Activated CD8-positive, alpha-beta T cell treated with anti-CD3 and anti-CD28 coated beads, Interleukin-2, amount 10 ng/mL, durations not matched to agents 7 days and 5 days (primary cell): ENCODE measurements around the gene SLC39A9. TPM values are rescaled to one million over a fixed set of nuclear protein-coding genes. Genes with fewer than 3 reads are reported as not detected.

ENCODE experiments used
- ATAC-seq: fragments of 150-1000 bp; cut with Tn5 transposase; one replicate; pipeline ENCODE4 v1.10.0; 2021; ENCODE audit warnings: moderate library complexity
- CTCF ChIA-PET: fragments of 350-600 bp; sonication (Branson Sonifier 250); formaldehyde crosslinking; loops from one replicate; lab custom pipeline; 2021; ENCODE audit warnings: antibody characterized with exemption; lab: Charles Lee
- POLR2A ChIA-PET: fragments of 350-600 bp; sonication (Branson Sonifier 250); formaldehyde crosslinking; loops from one replicate; lab custom pipeline; 2021; ENCODE audit warnings: antibody characterized with exemption; lab: Charles Lee
- DNase-seq: peaks from one replicate; pipeline ENCODE4 v3.0.0-alpha.2; 2020
- H3K27ac Mint-ChIP-seq: one replicate; pipeline ENCODE4 v1.8.0; 2021; ENCODE audit warnings: mild to moderate bottlenecking, mixed read lengths
- H3K27me3 Mint-ChIP-seq: one replicate; pipeline ENCODE4 v1.8.0; 2021; ENCODE audit warnings: low read depth, mixed read lengths
- H3K36me3 Mint-ChIP-seq: one replicate; pipeline ENCODE4 v1.8.0; 2021; ENCODE audit warnings: low read depth, mixed read lengths
- H3K4me1 Mint-ChIP-seq: one replicate; pipeline ENCODE4 v1.8.0; 2021; ENCODE audit warnings: low read depth, mixed read lengths
- H3K4me3 Mint-ChIP-seq: one replicate; pipeline ENCODE4 v1.8.0; 2021; ENCODE audit warnings: mild to moderate bottlenecking, mixed read lengths
- H3K9me3 Mint-ChIP-seq: one replicate; pipeline ENCODE4 v1.8.0; 2022; ENCODE audit warnings: mixed read lengths; ENCODE audit not compliant: insufficient read depth
- total RNA-seq, 2 experiments: library from RNA; stranded (reverse); gene quantifications; one replicate each; pipeline ENCODE4 v1.2.3, GENCODE V29; 2021

SLC39A9 gene
- total RNA-seq, 2 experiments from 2014 or later, result 44.5 to 46.2 TPM

GRCh38 chr14:69427596-69427995 is 29.1 kb downstream of the SLC39A9 start:
- ATAC-seq (no peak), DNase-seq (no peak)
- Mint-ChIP-seq H3K4me1 (peaks cover 3% of the 10 kb centered on the region), H3K9me3 (no peaks in the 10 kb centered on the region), H3K4me3 (no peak overlapping the region), H3K36me3 (peaks cover 26% of the 10 kb centered on the region), H3K27ac (no peak overlapping the region), H3K27me3 (no peaks in the 10 kb centered on the region)
- ChIA-PET POLR2A (no interaction called here), CTCF (no interaction called here)

DNA sequence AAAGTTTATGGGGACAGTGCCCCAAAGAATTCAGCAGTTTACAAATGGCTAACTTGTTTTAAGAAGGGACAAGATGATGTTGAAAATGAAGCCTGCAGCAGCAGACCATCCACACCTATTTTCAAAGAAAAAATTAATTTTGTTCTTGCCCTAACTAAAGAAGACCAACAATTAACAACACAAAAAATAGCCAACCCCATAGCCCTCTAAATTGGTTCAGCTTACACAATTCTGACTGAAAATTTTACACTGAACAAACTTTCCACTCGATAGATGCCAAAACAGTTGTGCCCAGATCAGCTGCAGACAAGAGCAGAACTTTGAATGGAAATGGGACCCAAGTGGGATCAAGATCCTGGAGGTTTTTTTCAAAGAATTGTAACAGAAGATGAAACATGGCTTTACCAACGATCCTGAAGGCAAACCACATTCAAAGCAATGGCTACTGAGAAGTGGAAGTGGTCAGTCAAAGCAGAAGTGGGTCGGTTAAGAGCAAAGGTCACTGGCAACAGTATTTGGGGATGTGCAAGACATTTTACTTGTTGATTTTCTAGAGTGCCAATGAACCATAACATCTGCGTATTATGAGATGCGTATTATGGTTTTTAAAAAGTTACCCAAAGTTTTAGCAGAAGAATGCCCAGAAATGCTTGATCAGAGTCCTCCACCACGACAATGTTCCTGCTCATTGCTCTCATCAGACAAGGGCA is 30.0 kb downstream of the SLC39A9 start:
- ATAC-seq (no peak), DNase-seq (no peak)
- no peaks in the 10 kb centered on the region for H3K9me3 Mint-ChIP-seq
- no peak overlapping the region for H3K4me3 Mint-ChIP-seq
- H3K27me3 Mint-ChIP-seq, result no peaks in the 10 kb centered on the region
- H3K4me1 Mint-ChIP-seq, result peaks cover 3% of the 10 kb centered on the region
- H3K36me3 Mint-ChIP-seq, result peaks cover 26% of the 10 kb centered on the region
- H3K27ac Mint-ChIP-seq, result no peak overlapping the region
- POLR2A ChIA-PET, result interaction anchor here (0.7 kb wide), 1 partner anchor 173 kb away, joined by 3 read pairs; no protein-coding TSS in a partner anchor
- CTCF ChIA-PET, result no interaction called here

DNA sequence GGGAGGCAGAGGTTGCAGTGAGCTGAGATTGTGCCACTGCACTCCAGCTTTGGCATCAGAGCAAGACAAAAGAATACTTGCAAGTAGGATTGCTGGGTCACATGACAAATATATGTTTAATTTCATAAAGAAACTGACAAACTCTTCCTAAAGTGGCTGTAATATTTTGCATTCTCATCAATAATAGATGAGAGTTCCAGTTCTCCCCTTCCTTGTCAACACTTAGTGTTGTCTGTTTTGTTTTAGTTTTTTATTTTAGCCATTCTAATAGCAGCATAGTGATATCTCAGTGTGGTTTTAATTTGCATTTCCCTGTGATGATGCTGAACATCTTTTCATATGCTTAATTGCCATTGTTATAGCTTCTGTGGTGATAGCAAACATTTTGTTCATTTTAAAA is 31.2 kb downstream of the SLC39A9 start:
- DNase-seq, result no peak
- H3K9me3 Mint-ChIP-seq, result no peaks in the 10 kb centered on the region
- H3K27ac Mint-ChIP-seq, result no peak overlapping the region
- H3K4me1 Mint-ChIP-seq, result peaks cover 3% of the 10 kb centered on the region
- ATAC-seq, result no peak
- H3K36me3 Mint-ChIP-seq, result peaks cover 23% of the 10 kb centered on the region
- ChIA-PET CTCF (no interaction called here), POLR2A (no interaction called here)
- no peaks in the 10 kb centered on the region for H3K27me3 Mint-ChIP-seq
- no peak overlapping the region for H3K4me3 Mint-ChIP-seq

GRCh38 chr14:69430306-69430939 is 31.9 kb downstream of the SLC39A9 start:
- DNase-seq (no peak), ATAC-seq (no peak)
- Mint-ChIP-seq H3K36me3 (peaks cover 19% of the 10 kb centered on the region), H3K4me1 (peaks cover 3% of the 10 kb centered on the region), H3K27ac (no peak overlapping the region), H3K27me3 (no peaks in the 10 kb centered on the region), H3K9me3 (no peaks in the 10 kb centered on the region), H3K4me3 (no peak overlapping the region)
- POLR2A ChIA-PET, result no interaction called here
- CTCF ChIA-PET, result interaction anchor here (0.6 kb wide), 1 partner anchor 144 kb away, joined by 3 read pairs; the partner anchor contains the start of gene CCDC177

DNA sequence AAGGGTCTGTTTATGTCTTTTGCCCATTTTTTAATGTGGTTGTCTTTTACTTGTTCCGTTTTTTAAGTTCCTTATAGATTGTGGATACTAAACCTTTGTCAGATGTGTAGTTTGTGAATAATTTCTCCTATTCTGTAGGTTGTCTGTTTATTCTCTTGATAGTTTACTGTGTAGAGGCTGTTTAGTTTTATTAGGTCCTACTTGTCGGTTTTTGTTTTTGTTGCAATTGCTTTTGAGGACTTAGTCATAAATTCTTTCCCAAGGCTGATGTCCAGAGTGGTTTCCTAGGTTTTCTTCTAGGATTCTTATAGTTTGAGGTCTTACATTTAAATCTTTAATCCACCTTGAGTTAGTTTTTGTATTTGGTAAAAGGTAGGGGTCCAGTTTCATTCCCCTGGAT is 33.9 kb downstream of the SLC39A9 start:
- ATAC-seq (no peak), DNase-seq (no peak)
- ChIA-PET CTCF (no interaction called here), POLR2A (no interaction called here)
- H3K27me3 Mint-ChIP-seq, result no peaks in the 10 kb centered on the region
- peaks cover 13% of the 10 kb centered on the region for H3K36me3 Mint-ChIP-seq
- peaks cover 3% of the 10 kb centered on the region for H3K4me1 Mint-ChIP-seq
- no peak overlapping the region for H3K27ac Mint-ChIP-seq
- no peak overlapping the region for H3K4me3 Mint-ChIP-seq
- H3K9me3 Mint-ChIP-seq, result no peaks in the 10 kb centered on the region

DNA sequence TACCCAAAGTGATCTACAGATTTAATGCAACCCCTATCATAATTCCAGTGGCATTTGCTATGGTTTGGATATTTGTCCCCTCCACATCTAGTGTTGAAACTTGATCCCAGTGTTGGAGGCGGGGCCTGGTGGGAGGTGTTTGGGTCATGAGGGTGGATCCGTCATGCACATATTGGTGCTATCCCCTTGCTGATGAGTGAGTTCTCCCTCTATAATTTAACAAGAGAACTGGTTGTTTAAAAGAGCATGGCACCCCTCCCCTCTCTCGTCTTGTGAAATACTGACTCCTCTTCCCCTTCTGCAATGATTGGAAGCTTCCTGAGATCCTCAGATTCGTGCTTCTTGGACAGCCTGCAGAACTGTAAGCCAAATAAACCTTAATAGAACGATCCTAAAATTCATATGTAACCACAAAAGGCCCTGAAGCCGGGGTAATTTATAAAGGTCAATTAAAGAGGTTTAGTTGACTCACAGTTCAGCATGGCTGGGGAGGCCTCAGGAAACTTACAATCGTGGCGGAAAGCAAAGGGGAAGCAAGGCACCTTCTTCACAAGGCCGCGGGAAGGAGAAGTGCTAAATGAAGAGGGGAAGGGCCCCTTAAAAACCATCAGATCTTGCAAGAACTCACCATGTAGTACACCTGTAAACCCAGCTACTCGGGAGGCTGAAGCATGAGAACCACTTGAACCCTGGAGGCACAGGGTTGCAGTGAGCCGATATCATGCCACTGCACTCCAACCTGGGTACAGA is 41.2 kb downstream of the SLC39A9 start:
- ChIA-PET CTCF (interaction anchor here (3.6 kb wide), 1 partner anchor 20 kb away, joined by 14 read pairs; no protein-coding TSS in a partner anchor), POLR2A (no interaction called here)
- Mint-ChIP-seq H3K27me3 (no peaks in the 10 kb centered on the region), H3K4me3 (no peak overlapping the region), H3K4me1 (peaks cover 6% of the 10 kb centered on the region), H3K9me3 (no peaks in the 10 kb centered on the region), H3K36me3 (peaks cover 28% of the 10 kb centered on the region), H3K27ac (no peak overlapping the region)
- ATAC-seq (no peak), DNase-seq (no peak)

GRCh38 chr14:69441948-69442347 is 43.5 kb downstream of the SLC39A9 start:
- Mint-ChIP-seq H3K9me3 (no peaks in the 10 kb centered on the region), H3K27me3 (no peaks in the 10 kb centered on the region), H3K27ac (no peak overlapping the region), H3K36me3 (peaks cover 32% of the 10 kb centered on the region), H3K4me1 (peaks cover 6% of the 10 kb centered on the region), H3K4me3 (no peak overlapping the region)
- ChIA-PET CTCF (interaction anchor here (1.3 to 3.6 kb wide), 3 partner anchors 18 to 199 kb away, joined by 3 to 14 read pairs (median 4); no protein-coding TSS in a partner anchor), POLR2A (no interaction called here)
- no peak for ATAC-seq
- no peak for DNase-seq

DNA sequence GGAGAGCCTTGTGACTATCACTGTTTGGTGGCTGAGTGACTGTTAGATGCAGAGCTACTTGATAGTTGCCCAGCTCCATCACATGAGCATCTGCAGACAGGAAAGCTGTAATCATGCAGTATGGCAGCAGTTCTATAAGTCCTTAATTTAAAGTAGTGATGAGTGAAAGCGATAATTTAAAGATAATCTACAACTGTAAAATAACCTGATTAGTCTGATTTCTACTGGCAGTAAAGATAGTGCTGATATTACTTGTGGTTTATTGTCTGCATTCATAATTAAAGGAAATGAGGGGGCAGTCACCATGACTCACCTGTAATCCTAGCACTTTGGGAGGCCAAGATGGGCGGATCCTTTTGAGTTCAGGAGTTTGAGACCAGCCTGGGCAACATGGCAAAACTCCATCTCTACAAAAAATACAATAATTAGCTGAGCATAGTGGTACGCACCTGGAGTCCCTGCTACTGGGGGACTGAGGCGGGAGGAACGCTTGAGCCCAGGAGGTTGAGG is 44.9 kb downstream of the SLC39A9 start:
- Mint-ChIP-seq H3K9me3 (no peaks in the 10 kb centered on the region), H3K36me3 (peaks cover 34% of the 10 kb centered on the region), H3K27me3 (no peaks in the 10 kb centered on the region), H3K27ac (no peak overlapping the region), H3K4me3 (no peak overlapping the region), H3K4me1 (peaks cover 6% of the 10 kb centered on the region)
- POLR2A ChIA-PET, result interaction anchor here (0.6 kb wide), 1 partner anchor 205 kb away, joined by 3 read pairs; no protein-coding TSS in a partner anchor
- no peak for DNase-seq
- CTCF ChIA-PET, result interaction anchor here (3.6 kb wide), 1 partner anchor 16 kb away, joined by 14 read pairs; no protein-coding TSS in a partner anchor
- ATAC-seq, result no peak

- Mint-ChIP-seq H3K27me3 (no peaks in the 10 kb centered on the region), H3K27ac (no peak overlapping the region)
- no peak for ATAC-seq
Measured at GRCh38 chr14:69449216-69449615, 50.7 kb downstream of the SLC39A9 start.

GRCh38 chr14:69451941-69452340 is 53.4 kb downstream of the SLC39A9 start:
- no peaks in the 10 kb centered on the region for H3K27me3 Mint-ChIP-seq
- no peaks in the 10 kb centered on the region for H3K9me3 Mint-ChIP-seq
- ATAC-seq (no peak), DNase-seq (no peak)
- H3K4me1 Mint-ChIP-seq, result no peaks in the 10 kb centered on the region
- POLR2A ChIA-PET, result no interaction called here
- no peak overlapping the region for H3K4me3 Mint-ChIP-seq
- peaks cover 18% of the 10 kb centered on the region for H3K36me3 Mint-ChIP-seq
- CTCF ChIA-PET, result interaction anchor here (4.0 kb wide), 1 partner anchor 8 kb away, joined by 13 read pairs; no protein-coding TSS in a partner anchor
- H3K27ac Mint-ChIP-seq, result no peak overlapping the region

More at GRCh38 chr14:69449216-69449615, 50.7 kb downstream of the SLC39A9 start:
- POLR2A ChIA-PET, result no interaction called here
- no peaks in the 10 kb centered on the region for H3K9me3 Mint-ChIP-seq
- H3K4me1 Mint-ChIP-seq, result no peaks in the 10 kb centered on the region
- peaks cover 20% of the 10 kb centered on the region for H3K36me3 Mint-ChIP-seq
- no peak for DNase-seq
- CTCF ChIA-PET, result interaction anchor here (4.0 kb wide), 1 partner anchor 10 kb away, joined by 13 read pairs; no protein-coding TSS in a partner anchor
- H3K4me3 Mint-ChIP-seq, result no peak overlapping the region

- ATAC-seq (no peak), DNase-seq (no peak)
- Mint-ChIP-seq H3K9me3 (no peaks in the 10 kb centered on the region), H3K27ac (no peak overlapping the region), H3K27me3 (no peaks in the 10 kb centered on the region), H3K36me3 (peaks cover 24% of the 10 kb centered on the region), H3K4me3 (no peak overlapping the region), H3K4me1 (no peaks in the 10 kb centered on the region)
- CTCF ChIA-PET, result interaction anchor here (0.9 to 3.1 kb wide), 9 partner anchors 8 to 327 kb away, joined by 3 to 65 read pairs (median 13); no protein-coding TSS in a partner anchor
- POLR2A ChIA-PET, result no interaction called here
Measured at GRCh38 chr14:69458350-69458749, 59.9 kb downstream of the SLC39A9 start.
